A549 (cell line): ENCODE results near the gene RPL22. TPM values are rescaled to one million over a fixed set of nuclear protein-coding genes. Genes with fewer than 3 reads are reported as not detected.
A peak's percentile ranks its signal among the peaks of the same experiment; 100 is the strongest.

Experiments
- ATAC-seq, 2 experiments: fragments of 200-7000 bp in 1 of 2; fragments of >200 bp in 1 of 2; cut with Nextera tagmentation in 1 of 2; cut with Tn5 transposase in 1 of 2; 3 replicates each; pipeline versions ENCODE4 v1.8.0 to v1.9.1; 2018 to 2020; ENCODE audit warnings: mild to moderate bottlenecking in 1 of 2, moderate library complexity in 1 of 2
- CTCF ChIA-PET: fragments of 300-600 bp; sonication (Branson Sonifier 250); formaldehyde crosslinking; extraction: SDS; loops from one replicate; lab custom pipeline; 2021; ENCODE audit warnings: antibody characterized with exemption, inconsistent platforms; lab: Yijun Ruan, JAX
- POLR2A ChIA-PET: fragments of 350-600 bp; formaldehyde crosslinking; extraction: SDS; loops from one replicate; lab custom pipeline; 2021; ENCODE audit warnings: antibody characterized with exemption, inconsistent platforms; lab: Yijun Ruan, JAX
- DNase-seq, 2 experiments: peaks; one replicate each; pipeline versions ENCODE4 v3.0.0 to v3.0.0-alpha.2; 2011 to 2016; ENCODE audit warnings: low read depth in 1 of 2, low spot score in 1 of 2
- FAIRE-seq: peaks from 2 replicates; lab custom pipeline; 2011; peaks lifted over from hg19 to GRCh38; lab: Jason Lieb, UNC
- H3K27ac ChIP-seq, 2 experiments: fragments of >200 bp; sonication (Bioruptor Twin); formaldehyde crosslinking; 3 replicates each; pipeline ENCODE4 v1.5.1; 2016 to 2017
- H3K4me1 ChIP-seq: fragments of >200 bp; sonication (Bioruptor Twin); formaldehyde crosslinking; 3 replicates; pipeline ENCODE4 v1.6.1; 2016
- H3K4me2 ChIP-seq: fragments of >200 bp; sonication (Bioruptor Twin); formaldehyde crosslinking; 3 replicates; pipeline ENCODE4 v1.6.1; 2016
- H3K4me3 ChIP-seq: fragments of >200 bp; sonication (Bioruptor Twin); formaldehyde crosslinking; 3 replicates; pipeline ENCODE4 v1.5.1; 2016
- H3K9me3 ChIP-seq: fragments of >200 bp; sonication (Bioruptor Twin); formaldehyde crosslinking; 3 replicates; pipeline ENCODE4 v1.6.1; 2016
- ATOH8 ChIP-seq: fragments of 250-450 bp; sonication (Bioruptor Pico); IDR thresholded peaks from 2 replicates; pipeline ENCODE4 v1.5.0; 2020; ENCODE audit warnings: low read depth, mild to moderate bottlenecking, moderate library complexity
- CBX2 ChIP-seq: fragments of 200-600 bp; sonication (generic); IDR thresholded peaks from 2 replicates; pipeline ENCODE4 v1.6.1; 2016; ENCODE audit warnings: low read depth, mild to moderate bottlenecking, borderline replicate concordance
- CBX8 ChIP-seq: fragments of 200-600 bp; sonication (generic); IDR thresholded peaks from 2 replicates; pipeline ENCODE4 v1.6.1; 2016
- CHD2 ChIP-seq: fragments of 150-350 bp; IDR thresholded peaks from 2 replicates; pipeline ENCODE4 v1.6.1; 2014; ENCODE audit warnings: low read length; ENCODE audit not compliant: partially characterized antibody
- ESRRA ChIP-seq: fragments of 150-350 bp; IDR thresholded peaks from 2 replicates; pipeline ENCODE4 v1.6.1; 2014; ENCODE audit warnings: mild to moderate bottlenecking, low read length, borderline replicate concordance
- FOSB ChIP-seq: fragments of 250-450 bp; sonication (Bioruptor Pico); IDR thresholded peaks from 2 replicates; pipeline ENCODE4 v1.5.0; 2020; ENCODE audit warnings: mild to moderate bottlenecking, moderate library complexity
- FOXS1 ChIP-seq: fragments of 250-450 bp; sonication (Bioruptor Pico); IDR thresholded peaks from 2 replicates; pipeline ENCODE4 v1.5.0; 2020; ENCODE audit warnings: mild to moderate bottlenecking, moderate library complexity
- HMGXB4 ChIP-seq: fragments of 250-450 bp; sonication (Bioruptor Pico); IDR thresholded peaks from 2 replicates; pipeline ENCODE4 v1.5.0; 2021; ENCODE audit warnings: mild to moderate bottlenecking, moderate library complexity, borderline replicate concordance
- HOXB5 ChIP-seq: fragments of 250-450 bp; sonication (Bioruptor Pico); IDR thresholded peaks from 2 replicates; pipeline ENCODE4 v1.5.0; 2020; ENCODE audit warnings: mild to moderate bottlenecking, moderate library complexity
- JUN ChIP-seq, 2 experiments: fragments of >200 bp; sonication (Bioruptor Twin); formaldehyde crosslinking; IDR thresholded peaks; 2 replicates in 1 of 2; 3 replicates in 1 of 2; pipeline ENCODE4 v1.6.1; 2016 to 2017
- JUNB ChIP-seq: fragments of >200 bp; sonication (Bioruptor Twin); formaldehyde crosslinking; IDR thresholded peaks from 2 replicates; pipeline ENCODE4 v1.6.1; 2016
- KDM5A ChIP-seq: fragments of 200-600 bp; sonication (generic); IDR thresholded peaks from 2 replicates; pipeline ENCODE4 v1.6.1; 2016; ENCODE audit warnings: antibody characterized with exemption, mild to moderate bottlenecking
- MAFK ChIP-seq: fragments of 450-650 bp; IDR thresholded peaks from 2 replicates; pipeline ENCODE4 v1.6.1; 2014; ENCODE audit not compliant: partially characterized antibody
- MAZ ChIP-seq: fragments of 150-350 bp; IDR thresholded peaks from 2 replicates; pipeline ENCODE4 v1.6.1; 2014; ENCODE audit warnings: antibody characterized with exemption, low read depth, low read length, borderline replicate concordance
- MYC ChIP-seq: IDR thresholded peaks from 2 replicates; pipeline ENCODE4 v1.6.1; 2012; ENCODE audit warnings: mild to moderate bottlenecking, inconsistent platforms, low read length, improper control_type of control experiment, borderline replicate concordance
- RAD21 ChIP-seq, 2 experiments: fragments of >200 bp in 1 of 2; sonication (Bioruptor Twin) in 1 of 2; formaldehyde crosslinking in 1 of 2; IDR thresholded peaks in 1 of 2; conservative IDR thresholded peaks in 1 of 2; 2 replicates in 1 of 2; 3 replicates in 1 of 2; pipeline ENCODE4 v1.6.1; 2012 to 2018; ENCODE audit warnings: inconsistent platforms in 1 of 2
- SMC3 ChIP-seq: fragments of >200 bp; sonication (Bioruptor Twin); formaldehyde crosslinking; IDR thresholded peaks from 3 replicates; pipeline ENCODE4 v1.6.1; 2018; ENCODE audit warnings: inconsistent platforms
- SREBF2 ChIP-seq: fragments of 450-650 bp; IDR thresholded peaks from 2 replicates; pipeline ENCODE4 v1.6.1; 2014; ENCODE audit warnings: mild to moderate bottlenecking, moderate library complexity
- TP53 ChIP-seq: fragments of 250-450 bp; sonication (Bioruptor Pico); IDR thresholded peaks from 2 replicates; pipeline ENCODE4 v1.5.0; 2021; ENCODE audit warnings: mild to moderate bottlenecking, moderate library complexity
- ZC3H11A ChIP-seq: fragments of 450-650 bp; IDR thresholded peaks from 2 replicates; pipeline ENCODE4 v1.6.1; 2014; ENCODE audit warnings: antibody characterized with exemption, mild to moderate bottlenecking
- ZFP36 ChIP-seq: fragments of 450-650 bp; IDR thresholded peaks from 2 replicates; pipeline ENCODE4 v1.6.1; 2014; ENCODE audit warnings: borderline replicate concordance; ENCODE audit not compliant: partially characterized antibody
- WGBS: methylation state at CpG from one replicate; pipeline ENCODE4 v1.1.6; 2017; ENCODE audit errors: missing lambda C conversion rate; 5-methylcytosine and 5-hydroxymethylcytosine counted together
- polyA plus RNA-seq, 4 experiments: library from polyadenylated mRNA; depleted of rRNA in 3 of 4; stranded (reverse); fragments of >200 nt; fragmentation: RNase III in 1 of 4; extraction: RNeasy Plus Mini Kit Qiagen cat#74134 plus additional on column Dnase treatment in 1 of 4; gene quantifications; 2 replicates in 3 of 4; 3 replicates in 1 of 4; pipeline ENCODE4 v1.2.3, GENCODE V29; 2011 to 2017
- TF ChIP-seq, protein P1 (sequence below): fragments of >200 bp; sonication (Bioruptor Twin); formaldehyde crosslinking; IDR thresholded peaks from 3 replicates; pipeline ENCODE4 v1.5.1; 2016
- TF ChIP-seq, protein P2 (sequence below): fragments of 200-600 bp; sonication (generic); IDR thresholded peaks from 2 replicates; pipeline ENCODE4 v1.6.1; 2016; ENCODE audit warnings: antibody characterized with exemption, mild to moderate bottlenecking, moderate library complexity
- TF ChIP-seq, protein P3 (sequence below): IDR thresholded peaks from 2 replicates; pipeline ENCODE4 v1.6.1; 2012

The RPL22 gene
- polyA plus RNA-seq, 2 of the 4 experiments (the other 2 are of a cell fraction) = 373 to 377 TPM

DNA sequence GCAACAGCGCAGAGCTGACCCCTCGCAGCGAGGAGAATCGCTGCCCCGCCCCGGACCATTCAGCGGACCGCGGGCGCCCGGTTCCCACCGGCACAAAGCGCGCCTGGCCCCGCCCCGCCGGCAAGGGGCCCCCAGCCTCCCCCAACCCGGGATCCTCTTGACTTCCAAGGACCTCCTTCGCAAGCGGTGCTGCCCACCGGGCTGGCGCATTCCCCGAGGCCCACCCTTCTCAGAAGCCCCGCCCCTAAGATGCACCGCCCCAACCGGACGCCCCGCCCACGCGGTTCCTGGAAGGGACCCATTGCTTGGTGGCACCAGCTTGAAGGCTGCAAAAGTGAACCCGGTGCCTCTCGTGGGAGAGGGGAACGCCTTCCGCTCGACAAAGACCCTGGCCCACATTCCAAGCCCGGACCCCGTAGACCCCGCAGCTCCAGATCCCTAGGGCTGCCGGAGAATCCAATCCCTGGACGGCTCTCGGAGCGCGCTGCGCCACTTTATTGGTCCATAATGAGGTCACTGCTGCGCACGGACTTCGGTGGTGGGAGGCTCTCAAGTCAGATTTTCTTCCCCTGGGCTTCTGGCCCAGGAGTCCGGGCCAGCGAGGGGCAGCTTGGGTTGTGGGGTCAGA lies 46.6 kb upstream of the RPL22 start:
- no peak for TF ChIP-seq SREBF2
- TF ChIP-seq ESRRA = no peak
- no peak for TF ChIP-seq RAD21 (conservative IDR thresholded peaks at IDR 0.05 in 1 of 2, IDR thresholded peaks at IDR 0.05 in 1 of 2)
- Histone ChIP-seq H3K4me3 (peak overlapping the region; percentile 40), H3K27ac (no peak overlapping the region), H3K4me1 (peaks cover 6% of the 10 kb centered on the region; the same call in 2 of the 3 replicates), H3K4me2 (peak overlapping the region; percentile 90), H3K9me3 (no peaks in the 10 kb centered on the region)
- 0% methylated on average over 3 of the region's 49 CpGs for WGBS
- ChIA-PET CTCF (interaction anchor here (0.5 to 9.9 kb wide), 60 partner anchors 8 to 1503 kb away, joined by 3 to 250 read pairs (median 6); partner anchors contain the start of genes ACOT7, GPR153, ICMT and RNF207), POLR2A (interaction anchor here (1.4 kb wide), 1 partner anchor 148 kb away, joined by 4 read pairs; the partner anchor contains the start of gene ACOT7)
- FAIRE-seq (no peak), ATAC-seq (peak; percentile 33 to 68; a peak in 4 of 6 replicates), DNase-seq (peak in 1 of 2 experiments; percentile 55)

DNA sequence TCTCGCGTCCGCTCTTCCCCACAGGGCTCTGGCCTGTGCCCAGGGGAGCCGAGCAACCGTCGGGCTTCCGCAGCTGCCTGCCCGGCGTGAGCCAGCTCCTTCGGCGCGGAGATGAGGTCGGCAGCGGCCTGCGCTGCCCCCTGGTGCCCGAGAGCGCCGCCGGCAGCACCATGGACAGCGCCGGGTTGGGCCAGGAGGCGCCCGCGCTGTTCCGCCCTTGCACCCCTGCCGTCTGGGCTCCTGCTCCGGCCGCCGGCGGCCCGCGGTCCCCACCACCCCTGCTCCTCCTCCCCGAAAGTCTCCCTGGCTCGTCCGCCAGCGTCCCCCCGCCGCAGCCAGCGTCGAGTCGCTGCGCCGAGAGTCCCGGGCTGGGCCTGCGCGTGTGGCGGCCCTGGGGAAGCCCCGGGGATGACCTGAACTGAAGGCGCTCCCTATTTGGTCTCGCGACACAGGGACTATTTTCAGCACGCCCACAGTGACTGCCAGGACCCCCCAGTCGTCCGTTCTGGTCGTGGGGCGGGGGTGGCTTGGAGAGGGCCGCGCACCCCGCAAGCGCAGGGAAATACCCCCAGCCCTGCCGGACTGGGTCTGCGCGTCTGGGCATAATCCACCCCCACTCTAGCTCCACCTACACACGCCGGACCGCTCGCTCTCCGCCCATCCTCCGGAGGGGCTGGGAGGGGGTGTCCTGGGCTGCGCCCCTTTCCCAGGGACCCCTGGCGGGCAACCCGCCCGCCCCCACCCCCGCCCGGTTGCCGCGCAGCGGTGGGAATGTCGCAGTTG lies 45.9 kb upstream of the RPL22 start:
- peaks cover 6% of the 10 kb centered on the region; the same call in 2 of the 3 replicates for H3K4me1 ChIP-seq
- WGBS = 17% methylated on average over 1 of the region's 79 CpGs
- POLR2A ChIA-PET = interaction anchor here (0.9 to 1.4 kb wide), 2 partner anchors 41 to 149 kb away, joined by 3 to 4 read pairs; partner anchors contain the start of gene ACOT7
- TF ChIP-seq HOXB5 (CRISPR knock-in tag) (peak; percentile 84; the same call in 1 of the 2 replicates), MAZ (no peak), MYC (no peak), ZC3H11A (no peak), MAFK (no peak), JUN (IDR thresholded peaks at IDR 0.05) (no peak), JUNB (no peak), KDM5A (no peak), TP53 (CRISPR knock-in tag) (no peak), CBX8 (no peak), CHD2 (no peak), CBX2 (no peak), ZFP36 (no peak), ATOH8 (CRISPR knock-in tag) (peak; percentile 77; the same call in 1 of the 2 replicates), HMGXB4 (CRISPR knock-in tag) (no peak), FOSB (CRISPR knock-in tag) (no peak), FOXS1 (peak; percentile 62), SREBF2 (no peak), SMC3 (peak; percentile 52)
- TF ChIP-seq, protein P1, sequence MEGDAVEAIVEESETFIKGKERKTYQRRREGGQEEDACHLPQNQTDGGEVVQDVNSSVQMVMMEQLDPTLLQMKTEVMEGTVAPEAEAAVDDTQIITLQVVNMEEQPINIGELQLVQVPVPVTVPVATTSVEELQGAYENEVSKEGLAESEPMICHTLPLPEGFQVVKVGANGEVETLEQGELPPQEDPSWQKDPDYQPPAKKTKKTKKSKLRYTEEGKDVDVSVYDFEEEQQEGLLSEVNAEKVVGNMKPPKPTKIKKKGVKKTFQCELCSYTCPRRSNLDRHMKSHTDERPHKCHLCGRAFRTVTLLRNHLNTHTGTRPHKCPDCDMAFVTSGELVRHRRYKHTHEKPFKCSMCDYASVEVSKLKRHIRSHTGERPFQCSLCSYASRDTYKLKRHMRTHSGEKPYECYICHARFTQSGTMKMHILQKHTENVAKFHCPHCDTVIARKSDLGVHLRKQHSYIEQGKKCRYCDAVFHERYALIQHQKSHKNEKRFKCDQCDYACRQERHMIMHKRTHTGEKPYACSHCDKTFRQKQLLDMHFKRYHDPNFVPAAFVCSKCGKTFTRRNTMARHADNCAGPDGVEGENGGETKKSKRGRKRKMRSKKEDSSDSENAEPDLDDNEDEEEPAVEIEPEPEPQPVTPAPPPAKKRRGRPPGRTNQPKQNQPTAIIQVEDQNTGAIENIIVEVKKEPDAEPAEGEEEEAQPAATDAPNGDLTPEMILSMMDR = peak; percentile 55
- TF ChIP-seq, protein P2, sequence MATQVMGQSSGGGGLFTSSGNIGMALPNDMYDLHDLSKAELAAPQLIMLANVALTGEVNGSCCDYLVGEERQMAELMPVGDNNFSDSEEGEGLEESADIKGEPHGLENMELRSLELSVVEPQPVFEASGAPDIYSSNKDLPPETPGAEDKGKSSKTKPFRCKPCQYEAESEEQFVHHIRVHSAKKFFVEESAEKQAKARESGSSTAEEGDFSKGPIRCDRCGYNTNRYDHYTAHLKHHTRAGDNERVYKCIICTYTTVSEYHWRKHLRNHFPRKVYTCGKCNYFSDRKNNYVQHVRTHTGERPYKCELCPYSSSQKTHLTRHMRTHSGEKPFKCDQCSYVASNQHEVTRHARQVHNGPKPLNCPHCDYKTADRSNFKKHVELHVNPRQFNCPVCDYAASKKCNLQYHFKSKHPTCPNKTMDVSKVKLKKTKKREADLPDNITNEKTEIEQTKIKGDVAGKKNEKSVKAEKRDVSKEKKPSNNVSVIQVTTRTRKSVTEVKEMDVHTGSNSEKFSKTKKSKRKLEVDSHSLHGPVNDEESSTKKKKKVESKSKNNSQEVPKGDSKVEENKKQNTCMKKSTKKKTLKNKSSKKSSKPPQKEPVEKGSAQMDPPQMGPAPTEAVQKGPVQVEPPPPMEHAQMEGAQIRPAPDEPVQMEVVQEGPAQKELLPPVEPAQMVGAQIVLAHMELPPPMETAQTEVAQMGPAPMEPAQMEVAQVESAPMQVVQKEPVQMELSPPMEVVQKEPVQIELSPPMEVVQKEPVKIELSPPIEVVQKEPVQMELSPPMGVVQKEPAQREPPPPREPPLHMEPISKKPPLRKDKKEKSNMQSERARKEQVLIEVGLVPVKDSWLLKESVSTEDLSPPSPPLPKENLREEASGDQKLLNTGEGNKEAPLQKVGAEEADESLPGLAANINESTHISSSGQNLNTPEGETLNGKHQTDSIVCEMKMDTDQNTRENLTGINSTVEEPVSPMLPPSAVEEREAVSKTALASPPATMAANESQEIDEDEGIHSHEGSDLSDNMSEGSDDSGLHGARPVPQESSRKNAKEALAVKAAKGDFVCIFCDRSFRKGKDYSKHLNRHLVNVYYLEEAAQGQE = peak; percentile 98
- TF ChIP-seq, protein P3, sequence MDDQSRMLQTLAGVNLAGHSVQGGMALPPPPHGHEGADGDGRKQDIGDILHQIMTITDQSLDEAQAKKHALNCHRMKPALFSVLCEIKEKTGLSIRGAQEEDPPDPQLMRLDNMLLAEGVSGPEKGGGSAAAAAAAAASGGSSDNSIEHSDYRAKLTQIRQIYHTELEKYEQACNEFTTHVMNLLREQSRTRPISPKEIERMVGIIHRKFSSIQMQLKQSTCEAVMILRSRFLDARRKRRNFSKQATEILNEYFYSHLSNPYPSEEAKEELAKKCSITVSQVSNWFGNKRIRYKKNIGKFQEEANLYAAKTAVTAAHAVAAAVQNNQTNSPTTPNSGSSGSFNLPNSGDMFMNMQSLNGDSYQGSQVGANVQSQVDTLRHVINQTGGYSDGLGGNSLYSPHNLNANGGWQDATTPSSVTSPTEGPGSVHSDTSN = no peak

More for the DNA sequence above, 45.9 kb upstream of the RPL22 start:
- CTCF ChIA-PET = interaction anchor here (0.6 to 9.9 kb wide), 43 partner anchors 8 to 250 kb away, joined by 3 to 250 read pairs (median 5); partner anchors contain the start of genes ACOT7, GPR153, ICMT and RNF207
- Histone ChIP-seq H3K27ac (no peak overlapping the region), H3K9me3 (no peaks in the 10 kb centered on the region), H3K4me2 (peak overlapping the region; percentile 90), H3K4me3 (peak overlapping the region; percentile 40)
- FAIRE-seq = no peak
- DNase-seq = peak; percentile 68 to 78
- peak; percentile 67 to 79 for ATAC-seq
